ENCODE measurements around the gene SEMA4D.

The SEMA4D gene

GRCh38 chr9:89357331-89358197 lies 140.3 kb downstream of the SEMA4D start:
- DNase-seq (ENCODE audit: insufficient read length, low spot score) (no peak), FAIRE-seq (no peak)

GRCh38 chr9:89356782-89357181 lies 141.1 kb downstream of the SEMA4D start:
- no peak for TF ChIP-seq CTCF (IDR thresholded peaks at IDR 0.05; ENCODE audit: insufficient read depth, missing control alignments)
- no peak for DNase-seq (ENCODE audit: insufficient read length, low spot score)
- no peak for FAIRE-seq

More at GRCh38 chr9:89357331-89358197, 140.3 kb downstream of the SEMA4D start:
- TF ChIP-seq CTCF (IDR thresholded peaks at IDR 0.05; ENCODE audit: insufficient read depth, missing control alignments): no peak

GRCh38 chr9:89354471-89354870 lies 143.4 kb downstream of the SEMA4D start:
- DNase-seq (ENCODE audit: insufficient read length, low spot score) (no peak), FAIRE-seq (no peak)
- TF ChIP-seq CTCF (IDR thresholded peaks at IDR 0.05; ENCODE audit: insufficient read depth, missing control alignments): no peak

GRCh38 chr9:89353989-89354388 lies 143.9 kb downstream of the SEMA4D start:
- DNase-seq (ENCODE audit: insufficient read length, low spot score): no peak

GRCh38 chr9:89352874-89353649 lies 144.9 kb downstream of the SEMA4D start:
- FAIRE-seq: no peak
- no peak for TF ChIP-seq CTCF (IDR thresholded peaks at IDR 0.05; ENCODE audit: insufficient read depth, missing control alignments)
- DNase-seq (ENCODE audit: insufficient read length, low spot score): no peak

More at GRCh38 chr9:89353989-89354388, 143.9 kb downstream of the SEMA4D start:
- TF ChIP-seq CTCF (IDR thresholded peaks at IDR 0.05; ENCODE audit: insufficient read depth, missing control alignments): no peak
- FAIRE-seq: no peak

GRCh38 chr9:89352451-89352850 lies 145.5 kb downstream of the SEMA4D start:
- TF ChIP-seq CTCF (IDR thresholded peaks at IDR 0.05; ENCODE audit: insufficient read depth, missing control alignments): no peak
- DNase-seq (ENCODE audit: insufficient read length, low spot score) (no peak), FAIRE-seq (no peak)

Data from D721Med (cell line).